H1 (cell line): ENCODE results near the gene ALDH3B1. TPM values are rescaled to one million over a fixed set of nuclear protein-coding genes. Genes with fewer than 3 reads are reported as not detected.
A peak's percentile ranks its signal among the peaks of the same experiment; 100 is the strongest.

Experiments
- CTCF ChIA-PET: fragments of 300-600 bp; sonication (Branson Sonifier 250); formaldehyde crosslinking; loops from one replicate; lab custom pipeline; 2021; ENCODE audit not compliant: partially characterized antibody; lab: Charles Lee
- POLR2A ChIA-PET: fragments of 300-600 bp; sonication (Branson Sonifier 250); formaldehyde crosslinking; loops from one replicate; lab custom pipeline; 2021; ENCODE audit warnings: inconsistent platforms; ENCODE audit not compliant: partially characterized antibody; lab: Charles Lee
- DNase-seq, 2 experiments: peaks; one replicate each; pipeline versions ENCODE4 v3.0.0 to v3.0.0-alpha.2; 2010 to 2022; ENCODE audit warnings: low spot score in 2 of 2, low read depth in 1 of 2, mixed read lengths in 1 of 2
- FAIRE-seq: peaks from 2 replicates; lab custom pipeline; 2011; peaks lifted over from hg19 to GRCh38; lab: Jason Lieb, UNC
- H2AFZ ChIP-seq: 2 replicates; pipeline ENCODE4 v1.8.1; 2012; ENCODE audit warnings: low read length, inconsistent platforms
- H2AK5ac ChIP-seq: 2 replicates; pipeline ENCODE4 v1.6.1; 2013; ENCODE audit warnings: low read depth, low read length
- H2BK120ac ChIP-seq: replicated peaks from 2 replicates; pipeline ENCODE3; 2013; ENCODE audit warnings: low read depth, low read length, inconsistent platforms
- H2BK12ac ChIP-seq: 2 replicates; pipeline ENCODE4 v1.6.1; 2013; ENCODE audit warnings: low read depth, low read length
- H2BK15ac ChIP-seq: 2 replicates; pipeline ENCODE4 v1.6.1; 2013; ENCODE audit warnings: low read length
- H2BK20ac ChIP-seq: 2 replicates; pipeline ENCODE4 v1.6.1; 2013; ENCODE audit warnings: low read length
- H2BK5ac ChIP-seq: 2 replicates; pipeline ENCODE4 v1.6.1; 2013; ENCODE audit warnings: low read depth, low read length
- H3K14ac ChIP-seq: 2 replicates; pipeline ENCODE4 v1.6.1; 2013; ENCODE audit warnings: inconsistent platforms; ENCODE audit not compliant: insufficient read length
- H3K18ac ChIP-seq: 2 replicates; pipeline ENCODE4 v1.6.1; 2013; ENCODE audit warnings: low read length; ENCODE audit errors: extremely low read depth
- H3K23ac ChIP-seq: 2 replicates; pipeline ENCODE4 v1.6.1; 2013; ENCODE audit warnings: inconsistent platforms; ENCODE audit not compliant: insufficient read length
- H3K23me2 ChIP-seq: 2 replicates; pipeline ENCODE4 v1.6.1; 2013; ENCODE audit warnings: low read depth, low read length
- H3K27ac ChIP-seq: 2 replicates; pipeline ENCODE4 v1.6.1; 2011; ENCODE audit warnings: low read depth, low read length, inconsistent platforms
- H3K27me3 ChIP-seq, 4 experiments: replicated peaks in 1 of 4; 1 replicate in 1 of 4; 2 replicates in 3 of 4; pipeline versions ENCODE4 v1.6.1 to v1.8.1; 2011 to 2013; ENCODE audit warnings: low read length in 3 of 4, mild to moderate bottlenecking in 3 of 4, inconsistent platforms in 2 of 4, mixed read lengths in 2 of 4, moderate library complexity in 1 of 4; ENCODE audit not compliant: control insufficient read depth in 3 of 4, insufficient read depth in 3 of 4; ENCODE audit errors: extremely low read depth in 1 of 4
- H3K36me3 ChIP-seq, 4 experiments: 2 replicates each; pipeline versions ENCODE4 v1.6.1 to v1.8.1; 2011 to 2013; ENCODE audit warnings: mild to moderate bottlenecking in 4 of 4, low read length in 3 of 4, moderate library complexity in 2 of 4, control low read depth in 1 of 4, inconsistent platforms in 1 of 4; ENCODE audit not compliant: insufficient read depth in 4 of 4, control insufficient read depth in 2 of 4
- H3K4ac ChIP-seq: replicated peaks from 2 replicates; pipeline ENCODE3; 2013; ENCODE audit warnings: low read length, low read depth, mixed read lengths, inconsistent platforms; ENCODE audit not compliant: insufficient read length
- H3K4me1 ChIP-seq, 4 experiments: replicated peaks in 1 of 4; 1 replicate in 1 of 4; 2 replicates in 3 of 4; pipeline versions ENCODE4 v1.6.1 to v1.8.1; 2011 to 2013; ENCODE audit warnings: low read length in 3 of 4, inconsistent platforms in 2 of 4, mixed read lengths in 1 of 4; ENCODE audit not compliant: insufficient read depth in 4 of 4, control insufficient read depth in 3 of 4
- H3K4me2 ChIP-seq, 2 experiments: 2 replicates each; pipeline versions ENCODE4 v1.6.1 to v1.8.1; 2011 to 2013; ENCODE audit warnings: low read depth in 2 of 2, low read length in 2 of 2, control low read depth in 1 of 2, inconsistent platforms in 1 of 2, mild to moderate bottlenecking in 1 of 2; ENCODE audit not compliant: insufficient read depth in 1 of 2
- H3K4me3 ChIP-seq, 4 experiments: fragments of 200-600, 300-600 bp in 1 of 4; sonication (generic), shearing (Covaris generic), sonication (Bioruptor Twin) in 1 of 4; 2 replicates each; pipeline versions ENCODE4 v1.5.1 to v1.8.1; 2011 to 2016; ENCODE audit warnings: low read length in 4 of 4, low read depth in 3 of 4, control low read depth in 2 of 4, inconsistent platforms in 2 of 4, mild to moderate bottlenecking in 2 of 4, mixed read lengths in 1 of 4, moderate library complexity in 1 of 4; ENCODE audit not compliant: insufficient read depth in 2 of 4; ENCODE audit errors: extremely low read depth in 1 of 4
- H3K56ac ChIP-seq: replicated peaks from 2 replicates; pipeline ENCODE3; 2013; ENCODE audit warnings: low read depth, mild to moderate bottlenecking, mixed read lengths, low read length, inconsistent platforms; ENCODE audit not compliant: insufficient read length
- H3K79me1 ChIP-seq: 2 replicates; pipeline ENCODE4 v1.6.1; 2013; ENCODE audit warnings: low read depth, low read length, control low read depth
- H3K79me2 ChIP-seq, 2 experiments: 2 replicates each; pipeline versions ENCODE4 v1.6.1 to v1.8.1; 2012 to 2013; ENCODE audit warnings: low read length in 2 of 2, mild to moderate bottlenecking in 2 of 2, inconsistent platforms in 1 of 2; ENCODE audit not compliant: insufficient read depth in 2 of 2, control insufficient read depth in 1 of 2
- H3K9ac ChIP-seq, 4 experiments: replicated peaks in 1 of 4; 1 replicate in 1 of 4; 2 replicates in 3 of 4; pipeline versions ENCODE4 v1.6.1 to v1.8.1; 2011 to 2013; ENCODE audit warnings: low read depth in 3 of 4, low read length in 3 of 4, control low read depth in 2 of 4, mild to moderate bottlenecking in 2 of 4, moderate library complexity in 2 of 4, inconsistent platforms in 1 of 4; ENCODE audit errors: extremely low read depth in 1 of 4
- H3K9me3 ChIP-seq, 2 experiments: 2 replicates each; pipeline versions ENCODE4 v1.6.1 to v1.8.1; 2012 to 2013; ENCODE audit warnings: mild to moderate bottlenecking in 2 of 2, moderate library complexity in 2 of 2, control low read depth in 1 of 2, inconsistent platforms in 1 of 2, low read depth in 1 of 2, low read length in 1 of 2, mixed read lengths in 1 of 2; ENCODE audit not compliant: insufficient read depth in 2 of 2
- H4K20me1 ChIP-seq, 2 experiments: replicated peaks in 1 of 2; 2 replicates each; pipeline versions ENCODE3 to v1.8.1; 2011 to 2013; ENCODE audit warnings: inconsistent platforms in 2 of 2, low read length in 2 of 2, mild to moderate bottlenecking in 1 of 2; ENCODE audit not compliant: insufficient read depth in 2 of 2, control insufficient read depth in 1 of 2
- H4K5ac ChIP-seq: 2 replicates; pipeline ENCODE4 v1.6.1; 2013; ENCODE audit warnings: low read length, low read depth, mixed read lengths, inconsistent platforms; ENCODE audit not compliant: insufficient read length
- H4K8ac ChIP-seq: 2 replicates; pipeline ENCODE4 v1.8.0; 2013; ENCODE audit warnings: mild to moderate bottlenecking, moderate library complexity, low read length, inconsistent platforms; ENCODE audit not compliant: insufficient read depth; ENCODE audit errors: extremely low read depth
- H4K91ac ChIP-seq: replicated peaks from 2 replicates; pipeline ENCODE3; 2013; ENCODE audit warnings: low read length, mixed read lengths, inconsistent platforms; ENCODE audit not compliant: insufficient read length
- CBX8 ChIP-seq: fragments of 300-800, 300-1000 bp; sonication (generic); IDR thresholded peaks from 2 replicates; pipeline ENCODE4 v1.7.1; 2016; ENCODE audit warnings: low read depth, low read length, borderline replicate concordance
- CHD1 ChIP-seq: IDR thresholded peaks from 2 replicates; pipeline ENCODE4 v1.6.1; 2012; ENCODE audit warnings: low read depth, low read length, improper control_type of control experiment
- RBBP5 ChIP-seq: IDR thresholded peaks from 2 replicates; pipeline ENCODE4 v1.7.1; 2012; ENCODE audit warnings: low read depth, mild to moderate bottlenecking, inconsistent platforms, low read length, moderate library complexity, borderline replicate concordance
- SAP30 ChIP-seq: fragments of 300-600 bp; sonication (generic); IDR thresholded peaks from 2 replicates; pipeline ENCODE4 v1.7.1; 2012; ENCODE audit warnings: low read length, moderate library complexity, mild to moderate bottlenecking, inconsistent platforms; ENCODE audit not compliant: insufficient read depth, insufficient replicate concordance
- TEAD4 ChIP-seq: IDR thresholded peaks from 2 replicates; pipeline ENCODE4 v1.6.1; 2012; ENCODE audit warnings: low read depth, low read length, inconsistent platforms, mixed read lengths
- WGBS, 2 experiments: shearing (Covaris generic) in 1 of 2; methylation state at CpG; one replicate each; pipeline versions ENCODE4 v1.1.6 to v1.1.7; 2013 to 2015; ENCODE audit warnings: low lambda C conversion rate in 2 of 2, mixed read lengths in 2 of 2, inconsistent platforms in 1 of 2, low coverage in 1 of 2, missing lambda C conversion rate in 1 of 2; ENCODE audit not compliant: insufficient replicate concordance in 2 of 2, insufficient coverage in 1 of 2, insufficient read length in 1 of 2; ENCODE audit errors: extremely low coverage in 1 of 2, missing lambda C conversion rate in 1 of 2; 5-methylcytosine and 5-hydroxymethylcytosine counted together
- polyA plus RNA-seq, 7 experiments: library from polyadenylated mRNA; depleted of rRNA in 3 of 7; stranded (reverse) in 5 of 7; unstranded in 2 of 7; fragments of >200 nt in 5 of 7; fragments of 200-250 nt in 2 of 7; gene quantifications; 1 replicate in 5 of 7; 2 replicates in 1 of 7; 4 replicates in 1 of 7; pipeline versions ENCODE4 v1.2.1 to v1.2.3, GENCODE V29; 2011 to 2013; ENCODE audit warnings: missing spikeins in 2 of 7, mixed read lengths in 2 of 7
- total RNA-seq: library from RNA; stranded (reverse); fragmentation: NEBNext Ultra II Directional; extraction: Animal tissue kit (Norgen Biotek cat#: 25700); gene quantifications from 2 replicates; pipeline ENCODE4 v1.2.1, GENCODE V29; 2021
- TF ChIP-seq, protein P1 (sequence below), 3 experiments: IDR thresholded peaks; 1 replicate in 2 of 3; 2 replicates in 1 of 3; pipeline versions ENCODE4 v1.5.1 to v1.6.1; 2011; ENCODE audit warnings: low read length in 3 of 3, mild to moderate bottlenecking in 3 of 3, inconsistent platforms in 2 of 3, low read depth in 1 of 3, moderate library complexity in 1 of 3; ENCODE audit not compliant: insufficient read depth in 1 of 3; ENCODE audit errors: control extremely low read depth in 1 of 3
- TF ChIP-seq, protein P2 (sequence below): IDR thresholded peaks from 2 replicates; pipeline ENCODE4 v1.6.1; 2011; ENCODE audit warnings: low read length, improper control_type of control experiment

The ALDH3B1 gene
- total and polyA plus RNA-seq, 2 of the 8 experiments (the other 6 are each of a cell fraction or from before 2014, with no cell fraction given) = 0.32 to 0.47 TPM

DNA sequence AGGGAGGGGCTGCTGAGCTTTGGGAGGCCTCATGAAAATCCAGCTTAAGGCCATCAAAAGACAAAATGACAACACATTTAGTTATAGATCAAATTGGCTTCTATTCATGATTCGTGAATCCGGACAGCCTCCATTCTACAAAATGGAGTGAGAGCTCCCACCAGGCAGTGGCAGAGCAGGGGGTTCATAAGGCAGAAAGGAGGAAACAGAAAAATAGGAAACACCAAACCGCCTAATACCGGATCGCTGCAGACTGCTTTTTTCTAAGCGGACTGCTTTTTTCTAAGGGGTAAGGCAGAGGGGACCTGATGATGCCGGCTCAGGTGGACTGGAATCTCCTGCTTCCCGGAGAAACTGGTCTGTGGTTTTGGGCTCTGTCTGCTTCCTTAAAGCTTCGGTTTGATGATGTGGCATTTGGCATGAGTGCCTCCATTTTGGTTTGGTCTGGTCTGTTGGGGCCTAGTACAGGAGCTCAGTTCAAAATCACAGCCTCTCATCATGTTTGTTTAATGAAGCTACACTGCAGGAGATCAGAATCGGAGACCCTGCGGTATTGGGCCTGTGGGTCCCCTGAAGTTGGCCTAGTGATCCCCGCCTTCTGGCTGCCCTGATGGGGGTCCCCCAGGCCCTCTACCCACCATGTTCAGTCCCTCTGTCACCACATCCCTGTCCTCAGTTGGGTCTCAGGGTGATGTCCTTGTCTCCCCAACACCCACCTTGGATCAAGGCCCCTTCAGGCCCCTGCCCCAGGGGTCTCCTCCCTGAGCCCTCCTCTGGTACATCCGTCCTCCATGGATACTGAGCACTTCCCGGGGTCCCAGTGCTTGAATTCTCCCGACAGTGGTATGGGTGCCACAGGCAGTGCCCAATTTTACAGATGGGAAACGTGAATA is 1.2 kb downstream of the ALDH3B1 start:
- Histone ChIP-seq H3K79me1 (no peaks in the 10 kb centered on the region), H2BK5ac (no peak overlapping the region), H2BK15ac (peak overlapping the region; percentile 72; the same call in 1 of the 2 replicates), H4K91ac (no peak overlapping the region), H3K9ac (no peak overlapping the region), H3K4ac (no peak overlapping the region), H3K18ac (no peak overlapping the region), H3K23me2 (no peaks in the 10 kb centered on the region), H3K4me2 (peak overlapping the region in 1 of 2 experiments; percentile 21; a peak in 1 of 4 replicates), H2BK12ac (no peak overlapping the region), H3K27ac (no peak overlapping the region), H3K27me3 (no peaks in the 10 kb centered on the region), H3K4me1 (peaks cover 0 to 15% (median 12%) of the 10 kb centered on the region in 4 experiments; a peak in 6 of 7 replicates), H4K20me1 (no peaks in the 10 kb centered on the region), H2BK20ac (no peak overlapping the region), H2AFZ (no peak overlapping the region), H2AK5ac (no peak overlapping the region), H3K14ac (no peak overlapping the region), H4K8ac (peak overlapping the region; percentile 15), H3K4me3 (no peak overlapping the region), H3K9me3 (no peaks in the 10 kb centered on the region), H3K56ac (no peak overlapping the region), H2BK120ac (no peak overlapping the region), H3K23ac (no peak overlapping the region), H4K5ac (no peak overlapping the region), H3K79me2 (no peaks in the 10 kb centered on the region), H3K36me3 (no peaks in the 10 kb centered on the region)
- POLR2A ChIA-PET = interaction anchor here (0.7 to 3.3 kb wide), 5 partner anchors 9 to 41 kb away, joined by 3 to 17 read pairs (median 3); partner anchors contain the start of gene TCIRG1
- WGBS, 2 experiments = 88% methylated on average over 16 of the region's 16 CpGs; no CpG with 5 or more reads in 1 of the 2 experiments
- FAIRE-seq (no peak), DNase-seq (no peak)
- CTCF ChIA-PET = interaction anchor here (0.6 to 4.6 kb wide), 6 partner anchors 9 to 1630 kb away, joined by 3 to 40 read pairs (median 3); partner anchors contain the start of gene NDUFS8
- TF ChIP-seq CHD1 (no peak), RBBP5 (no peak), SAP30 (no peak), CBX8 (no peak), TEAD4 (no peak)
- TF ChIP-seq, protein P1, sequence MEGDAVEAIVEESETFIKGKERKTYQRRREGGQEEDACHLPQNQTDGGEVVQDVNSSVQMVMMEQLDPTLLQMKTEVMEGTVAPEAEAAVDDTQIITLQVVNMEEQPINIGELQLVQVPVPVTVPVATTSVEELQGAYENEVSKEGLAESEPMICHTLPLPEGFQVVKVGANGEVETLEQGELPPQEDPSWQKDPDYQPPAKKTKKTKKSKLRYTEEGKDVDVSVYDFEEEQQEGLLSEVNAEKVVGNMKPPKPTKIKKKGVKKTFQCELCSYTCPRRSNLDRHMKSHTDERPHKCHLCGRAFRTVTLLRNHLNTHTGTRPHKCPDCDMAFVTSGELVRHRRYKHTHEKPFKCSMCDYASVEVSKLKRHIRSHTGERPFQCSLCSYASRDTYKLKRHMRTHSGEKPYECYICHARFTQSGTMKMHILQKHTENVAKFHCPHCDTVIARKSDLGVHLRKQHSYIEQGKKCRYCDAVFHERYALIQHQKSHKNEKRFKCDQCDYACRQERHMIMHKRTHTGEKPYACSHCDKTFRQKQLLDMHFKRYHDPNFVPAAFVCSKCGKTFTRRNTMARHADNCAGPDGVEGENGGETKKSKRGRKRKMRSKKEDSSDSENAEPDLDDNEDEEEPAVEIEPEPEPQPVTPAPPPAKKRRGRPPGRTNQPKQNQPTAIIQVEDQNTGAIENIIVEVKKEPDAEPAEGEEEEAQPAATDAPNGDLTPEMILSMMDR (IDR thresholded peaks at IDR 0.05; ENCODE audit: control extremely low read depth in 1 of 3, insufficient read depth in 1 of 3, low read depth in 1 of 3, low read length in 3 of 3) = no peak
- TF ChIP-seq, protein P2, sequence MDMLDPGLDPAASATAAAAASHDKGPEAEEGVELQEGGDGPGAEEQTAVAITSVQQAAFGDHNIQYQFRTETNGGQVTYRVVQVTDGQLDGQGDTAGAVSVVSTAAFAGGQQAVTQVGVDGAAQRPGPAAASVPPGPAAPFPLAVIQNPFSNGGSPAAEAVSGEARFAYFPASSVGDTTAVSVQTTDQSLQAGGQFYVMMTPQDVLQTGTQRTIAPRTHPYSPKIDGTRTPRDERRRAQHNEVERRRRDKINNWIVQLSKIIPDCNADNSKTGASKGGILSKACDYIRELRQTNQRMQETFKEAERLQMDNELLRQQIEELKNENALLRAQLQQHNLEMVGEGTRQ = no peak
